ENCODE data around the gene OR5K1. TPM values are rescaled to one million over a fixed set of nuclear protein-coding genes. Genes with fewer than 3 reads are reported as not detected.

The OR5K1 gene
- total RNA-seq, 2 experiments from 2014 or later: not detected

GRCh38 chr3:98504539-98504938 is 41.5 kb downstream of the OR5K1 start:
- Mint-ChIP-seq H3K36me3 (ENCODE audit: low read depth) (peaks cover 22% of the 10 kb centered on the region), H3K4me3 (no peak overlapping the region), H3K9me3 (no peaks in the 10 kb centered on the region), H3K27me3 (no peaks in the 10 kb centered on the region), H3K4me1 (ENCODE audit: low read depth) (peaks cover 6% of the 10 kb centered on the region), H3K27ac (no peak overlapping the region)
- ATAC-seq (ENCODE audit: poor library complexity) (no peak), DNase-seq (no peak)
- Histone ChIP-seq H3K4me1 (ENCODE audit: insufficient read depth, low read length) (peaks cover 1% of the 10 kb centered on the region), H3K9me3 (ENCODE audit: control insufficient read depth in 1 of 2, insufficient read depth in 1 of 2, low read length in 2 of 2) (no peaks in the 10 kb centered on the region), H3K27ac (ENCODE audit: low read depth in 1 of 2, low read length in 2 of 2) (no peak overlapping the region), H3K4me3 (ENCODE audit: low read length) (no peak overlapping the region), H3K36me3 (ENCODE audit: insufficient read depth, low read length) (peaks cover 7% of the 10 kb centered on the region), H3K27me3 (ENCODE audit: control insufficient read depth in 1 of 2, insufficient read depth in 2 of 2, low read length in 2 of 2) (no peaks in the 10 kb centered on the region)
- CTCF ChIA-PET: no interaction called here
- intact Hi-C loops (cut with DNase I, micrococcal nuclease): no loop called here
- POLR2A ChIA-PET: no interaction called here
- no peak for TF ChIP-seq CTCF (IDR thresholded peaks at IDR 0.05)

GRCh38 chr3:98508582-98508981 is 45.6 kb downstream of the OR5K1 start:
- H3K4me1 ChIP-seq (ENCODE audit: insufficient read depth, low read length): peaks cover 2% of the 10 kb centered on the region
- peaks cover 35% of the 10 kb centered on the region for H3K36me3 ChIP-seq (ENCODE audit: insufficient read depth, low read length)
- Mint-ChIP-seq H3K27me3 (no peaks in the 10 kb centered on the region), H3K4me1 (ENCODE audit: low read depth) (peaks cover 11% of the 10 kb centered on the region), H3K36me3 (ENCODE audit: low read depth) (peaks cover 58% of the 10 kb centered on the region), H3K27ac (peak overlapping the region; percentile 7), H3K9me3 (no peaks in the 10 kb centered on the region), H3K4me3 (no peak overlapping the region)
- no peak overlapping the region for H3K4me3 ChIP-seq (ENCODE audit: low read length)
- ATAC-seq (ENCODE audit: poor library complexity): peak; percentile 52
- TF ChIP-seq CTCF (IDR thresholded peaks at IDR 0.05): no peak
- DNase-seq: peak in 2 of 14 experiments; percentile 30 to 36
- intact Hi-C loops (cut with DNase I, micrococcal nuclease): no loop called here
- no peaks in the 10 kb centered on the region for H3K27me3 ChIP-seq (ENCODE audit: control insufficient read depth in 1 of 2, insufficient read depth in 2 of 2, low read length in 2 of 2)
- POLR2A ChIA-PET: interaction anchor here (1.4 kb wide), 1 partner anchor 48 kb away, joined by 4 read pairs; no protein-coding TSS in a partner anchor
- CTCF ChIA-PET: no interaction called here
- no peaks in the 10 kb centered on the region for H3K9me3 ChIP-seq (ENCODE audit: control insufficient read depth in 1 of 2, insufficient read depth in 1 of 2, low read length in 2 of 2)
- no peak overlapping the region for H3K27ac ChIP-seq (ENCODE audit: low read depth in 1 of 2, low read length in 2 of 2)

GRCh38 chr3:98512576-98512975 is 49.6 kb downstream of the OR5K1 start:
- Mint-ChIP-seq H3K36me3 (ENCODE audit: low read depth) (peaks cover 86% of the 10 kb centered on the region), H3K4me3 (no peak overlapping the region), H3K9me3 (no peaks in the 10 kb centered on the region), H3K4me1 (ENCODE audit: low read depth) (peaks cover 25% of the 10 kb centered on the region), H3K27ac (no peak overlapping the region), H3K27me3 (no peaks in the 10 kb centered on the region)
- Histone ChIP-seq H3K9me3 (ENCODE audit: control insufficient read depth in 1 of 2, insufficient read depth in 1 of 2, low read length in 2 of 2) (no peaks in the 10 kb centered on the region), H3K27me3 (ENCODE audit: control insufficient read depth in 1 of 2, insufficient read depth in 2 of 2, low read length in 2 of 2) (no peaks in the 10 kb centered on the region), H3K4me3 (ENCODE audit: low read length) (no peak overlapping the region), H3K27ac (ENCODE audit: low read depth in 1 of 2, low read length in 2 of 2) (no peak overlapping the region), H3K4me1 (ENCODE audit: insufficient read depth, low read length) (peaks cover 2% of the 10 kb centered on the region), H3K36me3 (ENCODE audit: insufficient read depth, low read length) (peaks cover 64% of the 10 kb centered on the region)
- DNase-seq (no peak), ATAC-seq (ENCODE audit: poor library complexity) (no peak)
- intact Hi-C loops (cut with DNase I, micrococcal nuclease): loop anchor here in 1 of 2 experiments (5.0 to 10.0 kb wide), 2 partner anchors 478 to 690 kb away; partner anchors contain the start of genes CRYBG3 and GABRR3
- ChIA-PET CTCF (no interaction called here), POLR2A (interaction anchor here (2.1 kb wide), 1 partner anchor 10 kb away, joined by 6 read pairs; the partner anchor contains the start of gene CLDND1)
- TF ChIP-seq CTCF (IDR thresholded peaks at IDR 0.05): no peak

Measured in CD4-positive, alpha-beta T cell (primary cell).